HEK293 (cell line): ENCODE data around the gene OR4K1.

Source experiments
- CTCF ChIA-PET: fragments of 350-600 bp; formaldehyde crosslinking; extraction: SDS; loops from one replicate; lab custom pipeline; 2021; ENCODE audit warnings: antibody characterized with exemption; lab: Yijun Ruan, JAX
- POLR2A ChIA-PET: fragments of 300-600 bp; formaldehyde crosslinking; extraction: SDS; loops from one replicate; lab custom pipeline; 2020; ENCODE audit warnings: antibody characterized with exemption, inconsistent platforms; lab: Yijun Ruan, JAX
- H3K27ac ChIP-seq: fragments of 200-500 bp; sonication (Bioruptor generic); 2 replicates; pipeline ENCODE4 v1.5.1; 2014; ENCODE audit warnings: low read depth, low read length, control low read depth, inconsistent platforms; ENCODE audit errors: extremely low read depth
- H3K36me3 ChIP-seq, 2 experiments: fragments of 200-500 bp in 1 of 2; sonication (Bioruptor generic) in 1 of 2; 1 replicate in 1 of 2; 2 replicates in 1 of 2; pipeline ENCODE4 v1.5.1; 2014 to 2017; ENCODE audit warnings: inconsistent platforms in 2 of 2, low read length in 2 of 2; ENCODE audit not compliant: control insufficient read depth in 2 of 2, insufficient read depth in 1 of 2
- H3K4me1 ChIP-seq: fragments of 200-500 bp; sonication (Bioruptor generic); 2 replicates; pipeline ENCODE4 v1.5.1; 2014; ENCODE audit warnings: mild to moderate bottlenecking, low read length, inconsistent platforms; ENCODE audit not compliant: control insufficient read depth, insufficient read depth
- H3K4me3 ChIP-seq: 2 replicates; pipeline ENCODE4 v1.5.1; 2011; ENCODE audit warnings: low read depth, mild to moderate bottlenecking, control low read depth, low read length, moderate library complexity
- H3K9me3 ChIP-seq: fragments of 200-500 bp; sonication (Bioruptor generic); 2 replicates; pipeline ENCODE4 v1.5.1; 2014; ENCODE audit warnings: low read depth, low read length, inconsistent platforms; ENCODE audit not compliant: control insufficient read depth, insufficient read depth
- GLI2 ChIP-seq: fragments of 450-650 bp; formaldehyde crosslinking; IDR thresholded peaks from 2 replicates; pipeline ENCODE4; 2017; ENCODE audit warnings: missing biosample characterization, missing genetic modification characterization, low read depth, borderline replicate concordance
- KLF10 ChIP-seq: fragments of 450-650 bp; IDR thresholded peaks from 2 replicates; pipeline ENCODE4 v1.5.1; 2018; ENCODE audit warnings: missing biosample characterization, mild to moderate bottlenecking, missing genetic modification characterization
- KLF16 ChIP-seq: fragments of 450-650 bp; formaldehyde crosslinking; IDR thresholded peaks from 2 replicates; pipeline ENCODE4 v1.5.1; 2017; ENCODE audit warnings: missing biosample characterization, missing genetic modification characterization
- MEIS1 ChIP-seq: sonication (generic); formaldehyde crosslinking; IDR thresholded peaks from 2 replicates; pipeline ENCODE4 v1.8.1; 2022; ENCODE audit warnings: missing genetic modification reagents, mild to moderate bottlenecking, borderline replicate concordance
- SCRT2 ChIP-seq: fragments of 450-650 bp; formaldehyde crosslinking; IDR thresholded peaks from 2 replicates; pipeline ENCODE4 v1.5.1; 2016; ENCODE audit warnings: missing biosample characterization, missing genetic modification characterization
- ZFHX2 ChIP-seq: fragments of 450-650 bp; formaldehyde crosslinking; conservative IDR thresholded peaks from 2 replicates; pipeline ENCODE4 v1.5.1; 2016; ENCODE audit warnings: missing biosample characterization, missing genetic modification characterization
- ZFP37 ChIP-seq: fragments of 450-650 bp; formaldehyde crosslinking; IDR thresholded peaks from 2 replicates; pipeline ENCODE4 v1.5.1; 2016; ENCODE audit warnings: missing biosample characterization, missing genetic modification characterization
- ZNF112 ChIP-seq: fragments of 450-650 bp; formaldehyde crosslinking; IDR thresholded peaks from 2 replicates; pipeline ENCODE4 v1.5.0; 2017; ENCODE audit warnings: missing biosample characterization, missing genetic modification characterization
- ZNF121 ChIP-seq: fragments of 450-650 bp; formaldehyde crosslinking; IDR thresholded peaks from 2 replicates; pipeline ENCODE4 v1.5.1; 2016; ENCODE audit warnings: missing biosample characterization, missing genetic modification characterization
- ZNF133 ChIP-seq: fragments of 450-650 bp; formaldehyde crosslinking; IDR thresholded peaks from 2 replicates; pipeline ENCODE4 v1.5.1; 2016; ENCODE audit warnings: missing biosample characterization, missing genetic modification characterization
- ZNF16 ChIP-seq: fragments of 450-650 bp; formaldehyde crosslinking; IDR thresholded peaks from 2 replicates; pipeline ENCODE4 v1.5.1; 2016; ENCODE audit warnings: low read depth, missing biosample characterization, missing genetic modification characterization
- ZNF324 ChIP-seq: fragments of 450-650 bp; formaldehyde crosslinking; IDR thresholded peaks from 2 replicates; pipeline ENCODE4 v1.5.1; 2016; ENCODE audit warnings: missing biosample characterization, missing genetic modification characterization
- ZNF423 ChIP-seq: fragments of 450-650 bp; formaldehyde crosslinking; IDR thresholded peaks from 2 replicates; pipeline ENCODE4 v1.5.1; 2016; ENCODE audit warnings: missing biosample characterization, missing genetic modification characterization
- ZNF529 ChIP-seq: fragments of 450-650 bp; formaldehyde crosslinking; IDR thresholded peaks from 2 replicates; pipeline ENCODE4 v1.5.1; 2017; ENCODE audit warnings: missing genetic modification characterization, missing biosample characterization; ENCODE audit not compliant: insufficient replicate concordance
- ZNF585B ChIP-seq: fragments of 450-650 bp; formaldehyde crosslinking; IDR thresholded peaks from 2 replicates; pipeline ENCODE4 v1.5.1; 2016; ENCODE audit warnings: missing biosample characterization, missing genetic modification characterization
- ZNF600 ChIP-seq: fragments of 450-650 bp; formaldehyde crosslinking; IDR thresholded peaks from 2 replicates; pipeline ENCODE4 v1.5.1; 2016; ENCODE audit warnings: missing biosample characterization, missing genetic modification characterization
- ZNF624 ChIP-seq: fragments of 450-650 bp; formaldehyde crosslinking; IDR thresholded peaks from 2 replicates; pipeline ENCODE4 v1.5.1; 2017; ENCODE audit warnings: missing biosample characterization, missing genetic modification characterization
- ZNF701 ChIP-seq: fragments of 450-650 bp; formaldehyde crosslinking; IDR thresholded peaks from 2 replicates; pipeline ENCODE4 v1.5.1; 2016; ENCODE audit warnings: missing biosample characterization, missing genetic modification characterization
- ZNF791 ChIP-seq: fragments of 450-650 bp; formaldehyde crosslinking; IDR thresholded peaks from 2 replicates; pipeline ENCODE4 v1.5.1; 2016; ENCODE audit warnings: missing biosample characterization, missing genetic modification characterization
- ZNF830 ChIP-seq: fragments of 450-650 bp; IDR thresholded peaks from 2 replicates; pipeline ENCODE4 v1.5.0; 2018; ENCODE audit warnings: missing biosample characterization, missing genetic modification characterization, low read depth, mild to moderate bottlenecking, moderate library complexity
- ZSCAN16 ChIP-seq: fragments of 450-650 bp; formaldehyde crosslinking; IDR thresholded peaks from 2 replicates; pipeline ENCODE4 v1.5.1; 2016; ENCODE audit warnings: missing biosample characterization, missing genetic modification characterization
- TF ChIP-seq, protein P1 (sequence below): fragments of 450-650 bp; formaldehyde crosslinking; IDR thresholded peaks from 2 replicates; pipeline ENCODE4 v1.5.0; 2017; ENCODE audit warnings: missing biosample characterization, missing genetic modification characterization, borderline replicate concordance
- TF ChIP-seq, protein P2 (sequence below): fragments of 450-650 bp; formaldehyde crosslinking; IDR thresholded peaks from 2 replicates; pipeline ENCODE4 v1.5.1; 2016; ENCODE audit warnings: missing biosample characterization, missing genetic modification characterization

The OR4K1 gene

DNA sequence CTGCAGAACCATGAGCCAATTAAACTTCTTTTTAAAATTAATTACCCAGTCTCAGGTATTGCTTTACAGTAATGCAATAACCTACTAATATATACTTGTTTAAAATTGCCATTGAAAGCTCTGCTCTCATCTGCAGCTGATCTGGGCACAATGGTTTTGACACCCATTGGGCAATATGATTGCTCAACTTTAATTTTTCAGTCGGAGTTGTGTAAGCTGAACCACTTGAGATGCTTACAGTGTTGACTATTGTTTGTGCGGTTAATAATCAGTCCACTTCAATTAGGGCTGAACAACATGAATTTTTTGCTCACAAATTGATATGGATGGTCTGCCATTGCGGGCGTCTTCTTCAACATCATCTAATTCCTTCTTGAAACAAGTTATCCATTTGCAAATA lies 28.3 kb upstream of the OR4K1 start:
- H3K36me3 ChIP-seq, result no peaks in the 10 kb centered on the region
- H3K27ac ChIP-seq, result no peak overlapping the region
- no peaks in the 10 kb centered on the region for H3K9me3 ChIP-seq
- no peak overlapping the region for H3K4me3 ChIP-seq
- no peaks in the 10 kb centered on the region for H3K4me1 ChIP-seq
- TF ChIP-seq ZNF133 (no peak), ZNF791 (tag by site-specific recombination) (no peak), ZNF600 (no peak), ZNF585B (tag by site-specific recombination) (no peak), MEIS1 (no peak), ZNF701 (tag by site-specific recombination) (no peak), ZSCAN16 (tag by site-specific recombination) (no peak), ZFHX2 (tag by site-specific recombination) (no peak), ZNF16 (no peak)
- TF ChIP-seq, protein P1, sequence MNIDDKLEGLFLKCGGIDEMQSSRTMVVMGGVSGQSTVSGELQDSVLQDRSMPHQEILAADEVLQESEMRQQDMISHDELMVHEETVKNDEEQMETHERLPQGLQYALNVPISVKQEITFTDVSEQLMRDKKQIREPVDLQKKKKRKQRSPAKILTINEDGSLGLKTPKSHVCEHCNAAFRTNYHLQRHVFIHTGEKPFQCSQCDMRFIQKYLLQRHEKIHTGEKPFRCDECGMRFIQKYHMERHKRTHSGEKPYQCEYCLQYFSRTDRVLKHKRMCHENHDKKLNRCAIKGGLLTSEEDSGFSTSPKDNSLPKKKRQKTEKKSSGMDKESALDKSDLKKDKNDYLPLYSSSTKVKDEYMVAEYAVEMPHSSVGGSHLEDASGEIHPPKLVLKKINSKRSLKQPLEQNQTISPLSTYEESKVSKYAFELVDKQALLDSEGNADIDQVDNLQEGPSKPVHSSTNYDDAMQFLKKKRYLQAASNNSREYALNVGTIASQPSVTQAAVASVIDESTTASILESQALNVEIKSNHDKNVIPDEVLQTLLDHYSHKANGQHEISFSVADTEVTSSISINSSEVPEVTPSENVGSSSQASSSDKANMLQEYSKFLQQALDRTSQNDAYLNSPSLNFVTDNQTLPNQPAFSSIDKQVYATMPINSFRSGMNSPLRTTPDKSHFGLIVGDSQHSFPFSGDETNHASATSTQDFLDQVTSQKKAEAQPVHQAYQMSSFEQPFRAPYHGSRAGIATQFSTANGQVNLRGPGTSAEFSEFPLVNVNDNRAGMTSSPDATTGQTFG (tag by site-specific recombination), result no peak
- TF ChIP-seq, all 188 proteins: peak for 0
- POLR2A ChIA-PET, result no interaction called here
- CTCF ChIA-PET, result no interaction called here

DNA sequence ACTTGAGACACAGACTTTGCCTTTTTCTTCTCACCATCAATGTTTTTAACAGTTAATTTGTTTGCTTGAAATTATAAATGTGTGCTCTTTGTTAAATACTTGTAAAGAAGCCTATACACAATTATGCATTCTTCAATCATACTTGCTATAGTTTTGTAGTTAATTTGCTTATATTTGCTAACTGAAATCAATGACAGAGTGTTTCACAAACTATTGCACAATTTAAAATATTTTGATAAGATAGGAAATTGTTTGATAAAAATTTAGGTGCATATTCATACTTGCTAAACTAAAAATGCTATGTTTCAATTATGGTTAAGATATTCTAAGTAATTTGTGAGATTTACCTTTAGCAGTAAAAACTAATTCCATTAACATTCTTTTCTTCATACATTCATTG lies 24.1 kb upstream of the OR4K1 start:
- ChIA-PET POLR2A (no interaction called here), CTCF (no interaction called here)
- no peak overlapping the region for H3K27ac ChIP-seq
- no peak overlapping the region for H3K4me3 ChIP-seq
- TF ChIP-seq ZNF324 (tag by site-specific recombination) (no peak), ZNF423 (tag by site-specific recombination) (no peak), KLF10 (no peak), ZNF112 (tag by site-specific recombination) (no peak), SCRT2 (tag by site-specific recombination) (no peak), ZFP37 (tag by site-specific recombination) (no peak), ZNF624 (tag by site-specific recombination) (no peak), ZNF121 (tag by site-specific recombination) (no peak), KLF16 (tag by site-specific recombination) (no peak), GLI2 (tag by site-specific recombination) (no peak), ZNF830 (tag by site-specific recombination) (no peak), ZNF529 (tag by site-specific recombination) (no peak)
- TF ChIP-seq, protein P2, sequence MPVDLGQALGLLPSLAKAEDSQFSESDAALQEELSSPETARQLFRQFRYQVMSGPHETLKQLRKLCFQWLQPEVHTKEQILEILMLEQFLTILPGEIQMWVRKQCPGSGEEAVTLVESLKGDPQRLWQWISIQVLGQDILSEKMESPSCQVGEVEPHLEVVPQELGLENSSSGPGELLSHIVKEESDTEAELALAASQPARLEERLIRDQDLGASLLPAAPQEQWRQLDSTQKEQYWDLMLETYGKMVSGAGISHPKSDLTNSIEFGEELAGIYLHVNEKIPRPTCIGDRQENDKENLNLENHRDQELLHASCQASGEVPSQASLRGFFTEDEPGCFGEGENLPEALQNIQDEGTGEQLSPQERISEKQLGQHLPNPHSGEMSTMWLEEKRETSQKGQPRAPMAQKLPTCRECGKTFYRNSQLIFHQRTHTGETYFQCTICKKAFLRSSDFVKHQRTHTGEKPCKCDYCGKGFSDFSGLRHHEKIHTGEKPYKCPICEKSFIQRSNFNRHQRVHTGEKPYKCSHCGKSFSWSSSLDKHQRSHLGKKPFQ, result no peak
- H3K4me1 ChIP-seq, result no peaks in the 10 kb centered on the region
- H3K36me3 ChIP-seq, result no peaks in the 10 kb centered on the region
- H3K9me3 ChIP-seq, result no peaks in the 10 kb centered on the region
